ENCODE results near the gene PRR11. TPM values are rescaled to one million over a fixed set of nuclear protein-coding genes. Genes with fewer than 3 reads are reported as not detected.

The PRR11 gene
- total and polyA plus RNA-seq, 9 donors: 0.96 to 5.1 (median 1.4) TPM

GRCh38 chr17:59165933-59166342 lies 10.4 kb downstream of the PRR11 start:
- H3K27me3 ChIP-seq: no peaks in the 10 kb centered on the region
- no peak overlapping the region for H3K27ac ChIP-seq
- H3K4me3 ChIP-seq: no peak overlapping the region
- TF ChIP-seq CTCF (IDR thresholded peaks at IDR 0.05) (no peak), POLR2A (IDR thresholded peaks at IDR 0.05) (no peak), EP300 (IDR thresholded peaks at IDR 0.05) (no peak)
- 87 to 92% (median 87%) methylated on average over 2 of the region's 2 CpGs for WGBS, 3 donors
- H3K4me1 ChIP-seq (ENCODE audit: insufficient read depth): no peaks in the 10 kb centered on the region
- H3K36me3 ChIP-seq: no peaks in the 10 kb centered on the region
- intact Hi-C loops (cut with DNase I): no loop called here
- no peaks in the 10 kb centered on the region for H3K9me3 ChIP-seq
- no peak for DNase-seq

GRCh38 chr17:59167571-59168001 lies 12.0 kb downstream of the PRR11 start:
- no peak for DNase-seq
- no peak overlapping the region for H3K27ac ChIP-seq
- WGBS, 3 donors: 68 to 83% (median 80%) methylated on average over 2 of the region's 2 CpGs

GRCh38 chr17:59172436-59173004 lies 17.0 kb downstream of the PRR11 start:
- WGBS, 3 donors: 98 to 99% (median 98%) methylated on average over 27 to 33 of the region's 33 CpGs
- no peaks in the 10 kb centered on the region for H3K36me3 ChIP-seq
- H3K4me1 ChIP-seq (ENCODE audit: insufficient read depth): no peaks in the 10 kb centered on the region
- H3K9me3 ChIP-seq: no peaks in the 10 kb centered on the region
- H3K27me3 ChIP-seq: no peaks in the 10 kb centered on the region
- H3K27ac ChIP-seq: no peak overlapping the region
- H3K4me3 ChIP-seq: no peak overlapping the region
- DNase-seq: no peak
- TF ChIP-seq POLR2A (IDR thresholded peaks at IDR 0.05): no peak
- TF ChIP-seq EP300 (IDR thresholded peaks at IDR 0.05): no peak
- TF ChIP-seq CTCF (IDR thresholded peaks at IDR 0.05): no peak
- intact Hi-C loops (cut with DNase I): no loop called here

More at GRCh38 chr17:59167571-59168001, 12.0 kb downstream of the PRR11 start:
- intact Hi-C loops (cut with DNase I): no loop called here
- Histone ChIP-seq H3K9me3 (no peaks in the 10 kb centered on the region), H3K27me3 (no peaks in the 10 kb centered on the region), H3K4me1 (ENCODE audit: insufficient read depth) (no peaks in the 10 kb centered on the region), H3K36me3 (no peaks in the 10 kb centered on the region), H3K4me3 (no peak overlapping the region)
- no peak for TF ChIP-seq CTCF (IDR thresholded peaks at IDR 0.05)
- no peak for TF ChIP-seq POLR2A (IDR thresholded peaks at IDR 0.05)
- no peak for TF ChIP-seq EP300 (IDR thresholded peaks at IDR 0.05)

- Histone ChIP-seq H3K27me3 (no peaks in the 10 kb centered on the region), H3K9me3 (no peaks in the 10 kb centered on the region), H3K4me3 (no peak overlapping the region), H3K4me1 (ENCODE audit: insufficient read depth) (no peaks in the 10 kb centered on the region), H3K27ac (no peak overlapping the region), H3K36me3 (no peaks in the 10 kb centered on the region)
- WGBS, 3 donors: 98% methylated on average over 11 of the region's 11 CpGs
- TF ChIP-seq CTCF (IDR thresholded peaks at IDR 0.05): no peak
- no peak for TF ChIP-seq POLR2A (IDR thresholded peaks at IDR 0.05)
- no peak for TF ChIP-seq EP300 (IDR thresholded peaks at IDR 0.05)
- intact Hi-C loops (cut with DNase I): no loop called here
- DNase-seq: no peak
Measured at GRCh38 chr17:59174671-59175070, 19.1 kb downstream of the PRR11 start.

Measured in ovary (tissue), 9 donors.